K562 (cell line): ENCODE results near the gene TRMT2B. TPM values are rescaled to one million over a fixed set of nuclear protein-coding genes. Genes with fewer than 3 reads are reported as not detected.

ENCODE experiments used
- ATAC-seq: fragments of 200-7000 bp; cut with Tn5 transposase; 3 replicates; pipeline ENCODE4 v1.9.1; 2020; ENCODE audit warnings: moderate library complexity
- BruUV-seq: library from RNA; stranded (reverse); fragments of 400-500 nt; replicated peaks from 2 replicates; lab custom pipeline; 2021; lab: Mats Ljungman, UMichigan
- CTCF ChIA-PET: fragments of 300-600 bp; formaldehyde crosslinking; extraction: SDS; loops from one replicate; lab custom pipeline; 2021; ENCODE audit warnings: low intra/inter-chr PET ratio; lab: Yijun Ruan, JAX
- POLR2A ChIA-PET: fragments of 300-600, 350-650 bp; sonication (Branson Sonifier 250); formaldehyde crosslinking; extraction: SDS; loops from one replicate; lab custom pipeline; 2021; ENCODE audit warnings: antibody characterized with exemption, inconsistent platforms; lab: Yijun Ruan, JAX
- DNase-seq, 4 experiments: peaks; one replicate each; pipeline versions ENCODE4 v3.0.0 to v3.0.0-alpha.2; 2011 to 2018; ENCODE audit warnings: low spot score in 3 of 4, mixed read lengths in 3 of 4; ENCODE audit errors: extremely low read depth in 1 of 4
- FAIRE-seq: peaks from 2 replicates; lab custom pipeline; 2011; peaks lifted over from hg19 to GRCh38; lab: Jason Lieb, UNC
- H2AFZ ChIP-seq: 2 replicates; pipeline ENCODE4 v1.6.0; 2011; ENCODE audit warnings: low read depth, low read length, control low read depth, inconsistent platforms
- H3K27ac ChIP-seq: fragments of 200-600 bp; 3 replicates; pipeline ENCODE4 v1.8.0; 2011; ENCODE audit warnings: low read depth, mild to moderate bottlenecking, control low read depth, inconsistent platforms, low read length, moderate library complexity, mixed read lengths; ENCODE audit errors: extremely low read depth
- H3K27me3 ChIP-seq, 2 experiments: fragments of 300-600 bp in 1 of 2; 2 replicates in 1 of 2; 3 replicates in 1 of 2; pipeline versions ENCODE4 v1.6.0 to v1.8.0; 2011; ENCODE audit warnings: inconsistent platforms in 2 of 2, low read length in 2 of 2, mild to moderate bottlenecking in 1 of 2, mixed read lengths in 1 of 2, moderate library complexity in 1 of 2; ENCODE audit not compliant: control insufficient read depth in 2 of 2, insufficient read depth in 2 of 2
- H3K36me3 ChIP-seq: fragments of 300-600 bp; 3 replicates; pipeline ENCODE4 v1.8.0; 2011; ENCODE audit warnings: mild to moderate bottlenecking, low read length, inconsistent platforms; ENCODE audit not compliant: control insufficient read depth, insufficient read depth
- H3K4me1 ChIP-seq, 2 experiments: fragments of 200-600 bp in 1 of 2; replicated peaks in 1 of 2; 2 replicates in 1 of 2; 3 replicates in 1 of 2; pipeline versions ENCODE4 v1.5.1 to v1.8.0; 2011; ENCODE audit warnings: inconsistent platforms in 2 of 2, low read length in 2 of 2, mild to moderate bottlenecking in 1 of 2, mixed read lengths in 1 of 2, moderate library complexity in 1 of 2; ENCODE audit not compliant: control insufficient read depth in 2 of 2, insufficient read depth in 2 of 2
- H3K4me2 ChIP-seq: 2 replicates; pipeline ENCODE4 v1.6.1; 2011; ENCODE audit warnings: low read length, control low read depth, inconsistent platforms, mixed read lengths; ENCODE audit not compliant: insufficient read depth
- H3K4me3 ChIP-seq: fragments of 200-600 bp; sonication (generic), shearing (Covaris generic); 2 replicates; pipeline ENCODE4 v1.5.1; 2016; ENCODE audit warnings: control low read depth, inconsistent platforms
- H3K79me2 ChIP-seq: fragments of 200-600 bp; 3 replicates; pipeline ENCODE4 v1.8.0; 2011; ENCODE audit warnings: low read length, inconsistent platforms; ENCODE audit not compliant: control insufficient read depth, insufficient read depth
- H3K9ac ChIP-seq, 2 experiments: 2 replicates each; pipeline versions ENCODE4 v1.6.0 to v1.6.1; 2011; ENCODE audit warnings: low read depth in 2 of 2, low read length in 2 of 2, control low read depth in 1 of 2, inconsistent platforms in 1 of 2, mild to moderate bottlenecking in 1 of 2, mixed read lengths in 1 of 2; ENCODE audit not compliant: insufficient read depth in 1 of 2
- H3K9me1 ChIP-seq: one replicate; pipeline ENCODE4 v1.6.0; 2011; ENCODE audit warnings: inconsistent platforms, mild to moderate bottlenecking, low read length, moderate library complexity; ENCODE audit not compliant: control insufficient read depth, insufficient read depth
- H3K9me3 ChIP-seq: replicated peaks from 2 replicates; pipeline ENCODE4 v1.5.1; 2011; ENCODE audit warnings: low read depth, low read length, inconsistent platforms; ENCODE audit not compliant: control insufficient read depth, insufficient read depth
- H4K20me1 ChIP-seq: replicated peaks from 2 replicates; pipeline ENCODE4 v1.6.1; 2011; ENCODE audit warnings: low read length, inconsistent platforms, mixed read lengths; ENCODE audit not compliant: control insufficient read depth, insufficient read depth
- HDAC6 ChIP-seq: IDR thresholded peaks from 2 replicates; pipeline ENCODE4 v1.6.1; 2012; ENCODE audit warnings: low read depth, mild to moderate bottlenecking, control low read depth, inconsistent platforms, low read length, moderate library complexity
- NKRF ChIP-seq: fragments of 450-650 bp; IDR thresholded peaks from 2 replicates; pipeline ENCODE4 v1.6.1; 2016; ENCODE audit warnings: borderline replicate concordance
- WGBS: fragments of 100-300 bp; shearing (Covaris generic); methylation state at CpG from one replicate; pipeline ENCODE4 v1.1.6; 2016; ENCODE audit warnings: low coverage, mixed read lengths; ENCODE audit not compliant: insufficient coverage; ENCODE audit errors: missing lambda C conversion rate; 5-methylcytosine and 5-hydroxymethylcytosine counted together
- in situ Hi-C: fragments of 300-500 bp; cut with MboI; formaldehyde crosslinking; loops from 4 replicates; pipeline ENCODE4 v1.15.0; 2018; ENCODE audit warnings: inconsistent platforms, mixed read lengths
- intact Hi-C: fragments of 100-400 bp; cut with micrococcal nuclease; formaldehyde crosslinking; loops from 2 replicates; pipeline ENCODE4 v1.14.2; 2022
- polyA plus RNA-seq, 8 experiments: library from polyadenylated mRNA; depleted of rRNA in 4 of 8; stranded (reverse) in 5 of 8; unstranded in 3 of 8; fragments of >200 nt; fragmentation: Nextera tagmentation in 2 of 8; fragmentation: Illumina TruSeq in 1 of 8; extraction: Ambion mirVana in 2 of 8; extraction: Trizol in 1 of 8; gene quantifications; 2 replicates each; pipeline versions ENCODE4 v1.2.1 to v1.2.3, GENCODE V29; 2011 to 2014; ENCODE audit warnings: inconsistent platforms in 1 of 8, missing spikeins in 1 of 8
- total RNA-seq, 7 experiments: library from RNA; depleted of rRNA in 6 of 7; stranded (reverse); fragments of >200 nt in 6 of 7; fragmentation: Illumina TruSeq in 2 of 7; extraction: Trizol in 2 of 7; gene quantifications; 2 replicates each; pipeline versions ENCODE4 v1.2.1 to v1.2.3, GENCODE V29; 2011 to 2021; ENCODE audit warnings: low replicate concordance in 1 of 7

TRMT2B gene
- total and polyA plus RNA-seq, 9 of the 15 experiments (the other 6 are each of a cell fraction or from before 2014, with no cell fraction given), result 3.9 to 23.4 (median 18.1) TPM

DNA sequence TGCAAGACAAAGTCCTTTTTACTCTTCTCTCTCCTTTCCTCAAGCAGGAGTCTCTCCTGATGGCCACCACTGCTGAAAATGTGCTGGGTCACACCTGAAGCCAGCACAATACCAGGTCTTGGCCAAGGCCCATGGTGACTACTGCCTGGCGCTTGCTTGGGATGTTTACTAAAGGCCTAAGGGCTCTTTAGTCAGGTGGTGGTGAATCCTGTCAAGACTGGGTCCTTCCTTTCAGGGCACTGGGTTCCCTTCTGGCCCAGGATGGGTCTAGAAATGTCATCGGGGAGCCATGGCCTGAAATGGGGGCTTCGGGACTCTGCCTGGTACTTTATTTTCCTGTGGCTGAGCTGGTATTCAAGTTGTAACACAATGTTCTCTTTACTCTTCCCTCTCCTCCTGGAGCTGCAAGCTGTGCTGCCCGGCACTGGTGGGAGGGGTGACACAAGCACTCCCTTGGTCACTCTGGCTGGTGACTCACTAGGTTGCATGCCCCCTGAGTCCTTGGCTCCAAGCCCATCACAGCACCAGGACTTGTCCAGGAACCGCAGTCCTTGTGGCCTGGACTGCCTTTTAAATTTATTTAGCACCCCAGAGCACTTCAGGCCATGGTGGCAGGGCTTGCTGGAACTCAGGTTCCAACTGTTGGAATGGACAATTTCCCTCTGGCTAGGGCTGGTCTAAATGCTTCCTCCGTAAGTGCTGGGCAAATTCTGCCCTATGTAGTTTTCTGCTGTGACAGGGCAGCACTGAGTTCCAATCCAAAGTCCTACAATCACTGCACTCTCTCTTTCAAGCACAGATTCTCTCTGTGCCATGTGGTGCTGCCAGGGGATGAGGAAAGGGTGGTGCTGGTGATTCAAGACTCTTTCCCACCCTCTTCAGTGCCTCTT, 71.1 kb downstream of the TRMT2B start:
- Histone ChIP-seq H3K4me2 (no peak overlapping the region), H3K4me1 (no peaks in the 10 kb centered on the region), H2AFZ (no peak overlapping the region), H3K79me2 (no peaks in the 10 kb centered on the region), H3K27ac (no peak overlapping the region), H3K36me3 (no peaks in the 10 kb centered on the region), H3K27me3 (no peaks in the 10 kb centered on the region), H4K20me1 (no peaks in the 10 kb centered on the region; the same call in 1 of the 2 replicates), H3K9me3 (no peaks in the 10 kb centered on the region), H3K4me3 (no peak overlapping the region), H3K9ac (no peak overlapping the region), H3K9me1 (no peaks in the 10 kb centered on the region)
- ATAC-seq (no peak), DNase-seq (peak in 1 of 4 experiments; percentile 6), FAIRE-seq (no peak)
- in situ Hi-C loops, result no loop called here
- ChIA-PET POLR2A (interaction anchor here (0.5 kb wide), 1 partner anchor 67 kb away, joined by 3 read pairs; no protein-coding TSS in a partner anchor), CTCF (no interaction called here)
- no TSS peak for BruUV-seq
- intact Hi-C loops, result no loop called here
- TF ChIP-seq HDAC6 (no peak), NKRF (no peak)
- 32% methylated on average over 6 of the region's 6 CpGs for WGBS
